HG03039 (cell line): ENCODE data around the gene TERF2IP.
A peak's percentile ranks its signal among the peaks of the same experiment; 100 is the strongest.

Experiments used
- ATAC-seq: cut with Tn5 transposase; IDR thresholded peaks from one replicate; pipeline ENCODE4 v1.9.1; 2021; ENCODE audit warnings: mild to moderate bottlenecking, moderate library complexity; ENCODE audit not compliant: unreplicated experiment

Gene TERF2IP

GRCh38 chr16:75647492-75648264 lies at the start of gene TERF2IP, which contains the start of gene KARS1:
Gene TERF2IP (plus strand): TSS chr16:75647773. CDS start chr16:75647883, 110 bp downstream.
Gene KARS1 (minus strand): TSS chr16:75647665. CDS start chr16:75647639, 26 bp downstream.
- ATAC-seq = peak; percentile 84

GRCh38 chr16:75599452-75600277 lies 47.9 kb upstream of the TERF2IP start:
- ATAC-seq = no peak

- ATAC-seq = no peak
These were observed 44.3 kb upstream of the TERF2IP start for GRCh38 chr16:75603241-75603640.

- ATAC-seq = no peak
These were observed 41.1 kb upstream of the TERF2IP start for GRCh38 chr16:75606507-75606906.

- ATAC-seq = no peak
These were observed 33.3 kb upstream of the TERF2IP start for GRCh38 chr16:75614066-75614897.

GRCh38 chr16:75615619-75616018 lies 32.0 kb upstream of the TERF2IP start:
- ATAC-seq = no peak

GRCh38 chr16:75616521-75617010 lies 31.0 kb upstream of the TERF2IP start:
- peak; percentile 55 for ATAC-seq

- no peak for ATAC-seq
These were observed 30.5 kb upstream of the TERF2IP start for GRCh38 chr16:75617121-75617520.

GRCh38 chr16:75618780-75619179 lies 28.8 kb upstream of the TERF2IP start:
- no peak for ATAC-seq

GRCh38 chr16:75620326-75621169 lies 27.0 kb upstream of the TERF2IP start:
- ATAC-seq = no peak

GRCh38 chr16:75621170-75621477 lies 26.4 kb upstream of the TERF2IP start:
- ATAC-seq = no peak

GRCh38 chr16:75622761-75623605 lies 24.6 kb upstream of the TERF2IP start, which contains the start of gene ADAT1:
Gene ADAT1 (minus strand): TSS chr16:75623281. CDS start chr16:75620799, 2,482 bp downstream.
- peak; percentile 88 for ATAC-seq

- no peak for ATAC-seq
These were observed 22.6 kb upstream of the TERF2IP start for GRCh38 chr16:75624921-75625334.

GRCh38 chr16:75626806-75627205 lies 20.8 kb upstream of the TERF2IP start:
- no peak for ATAC-seq

- ATAC-seq = no peak
These were observed 19.7 kb upstream of the TERF2IP start for GRCh38 chr16:75627851-75628250.

GRCh38 chr16:75628351-75628750 lies 19.2 kb upstream of the TERF2IP start:
- no peak for ATAC-seq

- no peak for ATAC-seq
These were observed 18.4 kb upstream of the TERF2IP start for GRCh38 chr16:75629132-75629531.

GRCh38 chr16:75630052-75630451 lies 17.5 kb upstream of the TERF2IP start:
- ATAC-seq = no peak

GRCh38 chr16:75632857-75633256 lies 14.7 kb upstream of the TERF2IP start:
- ATAC-seq = no peak
